Smooth muscle cell (in vitro differentiated cells): ENCODE measurements around the gene AFP. TPM values are rescaled to one million over a fixed set of nuclear protein-coding genes. Genes with fewer than 3 reads are reported as not detected.

Source experiments
- DNase-seq: peaks from one replicate; lab custom pipeline; 2025; ENCODE audit not compliant: unreplicated experiment; lab: John Stamatoyannopoulos, UW
- H2AFZ ChIP-seq: fragments of 200-600 bp; sonication (generic); 2 replicates; pipeline ENCODE4 v1.6.0; 2016; ENCODE audit warnings: antibody characterized with exemption, low read depth, mild to moderate bottlenecking
- H3F3A ChIP-seq: fragments of 200-600 bp; sonication (generic); 2 replicates; pipeline ENCODE4 v1.6.0; 2017; ENCODE audit warnings: antibody characterized with exemption, low read depth
- H3K27ac ChIP-seq: fragments of 200-600 bp; sonication (generic); 2 replicates; pipeline ENCODE4 v1.5.1; 2016; ENCODE audit warnings: low read depth, mild to moderate bottlenecking
- H3K27me3 ChIP-seq: fragments of 200-600 bp; sonication (generic); 2 replicates; pipeline ENCODE4 v1.6.1; 2016; ENCODE audit warnings: low read depth, mild to moderate bottlenecking
- H3K36me3 ChIP-seq: fragments of 200-600 bp; sonication (generic); 2 replicates; pipeline ENCODE4 v1.5.1; 2016; ENCODE audit warnings: low read depth
- H3K4me1 ChIP-seq: fragments of 200-600 bp; sonication (generic); 2 replicates; pipeline ENCODE4 v1.5.1; 2016; ENCODE audit warnings: low read depth
- H3K4me2 ChIP-seq: fragments of 200-600 bp; sonication (generic); 2 replicates; pipeline ENCODE4 v1.6.0; 2016; ENCODE audit warnings: mild to moderate bottlenecking
- H3K4me3 ChIP-seq: fragments of 200-600 bp; sonication (generic); 2 replicates; pipeline ENCODE4 v1.5.1; 2016; ENCODE audit warnings: mild to moderate bottlenecking
- H3K79me2 ChIP-seq: fragments of 200-600 bp; sonication (generic); 2 replicates; pipeline ENCODE4 v1.6.0; 2016; ENCODE audit warnings: low read depth, mild to moderate bottlenecking
- H3K9ac ChIP-seq: fragments of 200-600 bp; sonication (generic); 2 replicates; pipeline ENCODE4 v1.6.0; 2016; ENCODE audit warnings: low read depth
- H3K9me3 ChIP-seq: fragments of 200-600 bp; sonication (generic); replicated peaks from 2 replicates; pipeline ENCODE4 v1.5.1; 2016; ENCODE audit warnings: low read depth
- H4K20me1 ChIP-seq: fragments of 200-600 bp; sonication (generic); 2 replicates; pipeline ENCODE4 v1.6.0; 2016; ENCODE audit warnings: low read depth
- WGBS: methylation state at CpG from one replicate; pipeline ENCODE4 v1.1.7; 2016; ENCODE audit warnings: low lambda C conversion rate; 5-methylcytosine and 5-hydroxymethylcytosine counted together
- polyA plus RNA-seq: library from polyadenylated mRNA; unstranded; fragments of >200 nt; fragmentation: Nextera tagmentation; extraction: Ambion mirVana; gene quantifications from 2 replicates; pipeline ENCODE4 v1.2.1, GENCODE V29; 2016
- total RNA-seq: library from RNA; depleted of rRNA; stranded (reverse); fragments of >200 nt; gene quantifications from 2 replicates; pipeline ENCODE4 v1.2.3, GENCODE V29; 2014
- TF ChIP-seq, protein P1 (sequence below): fragments of 200-600 bp; sonication (generic); IDR thresholded peaks from 2 replicates; pipeline ENCODE4 v1.5.1; 2017; ENCODE audit warnings: borderline replicate concordance, mild to moderate bottlenecking, antibody characterized with exemption; ENCODE audit not compliant: insufficient read depth, poor library complexity, severe bottlenecking

AFP gene
- total and polyA plus RNA-seq, 2 experiments from 2014 or later = 5.0 to 6.0 TPM

DNA sequence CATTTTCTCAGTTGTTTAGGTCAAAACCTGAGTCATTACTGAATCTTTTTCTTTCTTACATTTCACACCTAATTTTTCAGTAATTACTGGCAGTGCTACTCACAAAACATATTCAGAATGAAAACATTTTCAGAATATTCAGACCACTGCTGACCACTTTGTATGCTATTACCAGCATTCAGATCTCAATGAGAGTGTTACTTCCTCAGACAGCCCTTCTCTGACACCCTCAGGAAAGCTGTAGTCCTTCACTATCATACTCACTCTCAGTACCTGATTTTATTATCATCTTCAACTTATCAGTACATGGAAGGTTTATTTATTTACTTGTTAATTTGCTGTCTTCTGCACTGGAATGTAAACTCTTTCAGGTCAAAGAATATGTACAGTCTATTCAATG, 44.2 kb upstream of the AFP start:
- Histone ChIP-seq H4K20me1 (no peaks in the 10 kb centered on the region), H3K27ac (no peak overlapping the region), H3K79me2 (no peaks in the 10 kb centered on the region), H3K9me3 (no peaks in the 10 kb centered on the region), H3K4me2 (no peak overlapping the region), H3K9ac (no peak overlapping the region), H3K4me1 (no peaks in the 10 kb centered on the region), H3F3A (no peaks in the 10 kb centered on the region), H3K36me3 (no peaks in the 10 kb centered on the region), H3K27me3 (no peaks in the 10 kb centered on the region), H2AFZ (no peak overlapping the region), H3K4me3 (no peak overlapping the region)
- no peak for DNase-seq
- TF ChIP-seq, protein P1, sequence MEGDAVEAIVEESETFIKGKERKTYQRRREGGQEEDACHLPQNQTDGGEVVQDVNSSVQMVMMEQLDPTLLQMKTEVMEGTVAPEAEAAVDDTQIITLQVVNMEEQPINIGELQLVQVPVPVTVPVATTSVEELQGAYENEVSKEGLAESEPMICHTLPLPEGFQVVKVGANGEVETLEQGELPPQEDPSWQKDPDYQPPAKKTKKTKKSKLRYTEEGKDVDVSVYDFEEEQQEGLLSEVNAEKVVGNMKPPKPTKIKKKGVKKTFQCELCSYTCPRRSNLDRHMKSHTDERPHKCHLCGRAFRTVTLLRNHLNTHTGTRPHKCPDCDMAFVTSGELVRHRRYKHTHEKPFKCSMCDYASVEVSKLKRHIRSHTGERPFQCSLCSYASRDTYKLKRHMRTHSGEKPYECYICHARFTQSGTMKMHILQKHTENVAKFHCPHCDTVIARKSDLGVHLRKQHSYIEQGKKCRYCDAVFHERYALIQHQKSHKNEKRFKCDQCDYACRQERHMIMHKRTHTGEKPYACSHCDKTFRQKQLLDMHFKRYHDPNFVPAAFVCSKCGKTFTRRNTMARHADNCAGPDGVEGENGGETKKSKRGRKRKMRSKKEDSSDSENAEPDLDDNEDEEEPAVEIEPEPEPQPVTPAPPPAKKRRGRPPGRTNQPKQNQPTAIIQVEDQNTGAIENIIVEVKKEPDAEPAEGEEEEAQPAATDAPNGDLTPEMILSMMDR = no peak

GRCh38 chr4:73392936-73393335, 43.1 kb upstream of the AFP start:
- Histone ChIP-seq H3K36me3 (no peaks in the 10 kb centered on the region), H3K4me3 (no peak overlapping the region), H2AFZ (no peak overlapping the region), H3K4me2 (no peak overlapping the region), H3K9me3 (no peaks in the 10 kb centered on the region), H3K27ac (no peak overlapping the region), H3F3A (no peaks in the 10 kb centered on the region), H3K9ac (no peak overlapping the region), H3K79me2 (no peaks in the 10 kb centered on the region), H4K20me1 (no peaks in the 10 kb centered on the region), H3K4me1 (no peaks in the 10 kb centered on the region), H3K27me3 (no peaks in the 10 kb centered on the region)
- 88% methylated on average over 2 of the region's 2 CpGs for WGBS
- TF ChIP-seq, protein P1 = no peak
- no peak for DNase-seq

DNA sequence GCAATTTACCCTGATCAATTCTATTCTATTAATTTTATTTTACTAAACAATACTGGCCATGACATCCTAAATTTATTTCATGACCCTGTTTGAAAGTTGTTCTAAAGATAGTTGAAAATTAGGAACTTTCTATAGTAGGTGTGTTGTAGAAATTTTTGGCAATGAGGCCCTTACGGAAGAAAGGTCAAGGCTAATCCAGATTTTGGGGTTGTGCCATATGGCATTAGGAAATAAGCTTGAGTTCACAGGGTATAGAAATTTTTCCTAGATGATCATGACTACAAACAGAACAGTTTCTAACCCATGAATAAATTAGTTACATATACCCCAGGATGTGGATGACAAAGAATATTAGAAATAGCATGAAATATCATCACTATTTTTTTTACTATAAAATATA, 39.7 kb upstream of the AFP start:
- Histone ChIP-seq H3K79me2 (no peaks in the 10 kb centered on the region), H3K27ac (no peak overlapping the region), H3K9ac (no peak overlapping the region), H3F3A (no peaks in the 10 kb centered on the region), H3K4me3 (no peak overlapping the region), H3K36me3 (no peaks in the 10 kb centered on the region), H3K4me1 (no peaks in the 10 kb centered on the region), H3K27me3 (no peaks in the 10 kb centered on the region), H3K9me3 (no peaks in the 10 kb centered on the region), H3K4me2 (no peak overlapping the region), H2AFZ (no peak overlapping the region), H4K20me1 (no peaks in the 10 kb centered on the region)
- TF ChIP-seq, protein P1 = no peak
- 94% methylated on average over 1 of the region's 1 CpG for WGBS
- no peak for DNase-seq

GRCh38 chr4:73396993-73397972, 38.7 kb upstream of the AFP start:
- Histone ChIP-seq H3K4me1 (no peaks in the 10 kb centered on the region), H3K4me3 (no peak overlapping the region), H3K9ac (no peak overlapping the region), H4K20me1 (no peaks in the 10 kb centered on the region), H3K79me2 (no peaks in the 10 kb centered on the region), H3K27me3 (no peaks in the 10 kb centered on the region), H3K9me3 (no peaks in the 10 kb centered on the region), H3K27ac (no peak overlapping the region), H2AFZ (no peak overlapping the region), H3K4me2 (no peak overlapping the region), H3F3A (no peaks in the 10 kb centered on the region), H3K36me3 (no peaks in the 10 kb centered on the region)
- no peak for DNase-seq
- TF ChIP-seq, protein P1 = no peak
- 90% methylated on average over 5 of the region's 5 CpGs for WGBS
